HFFc6 (cell line): ENCODE data around the gene GSTT4. TPM values are rescaled to one million over a fixed set of nuclear protein-coding genes. Genes with fewer than 3 reads are reported as not detected.

Source experiments
- DNase-seq: peaks from one replicate; pipeline ENCODE4 v3.0.0-alpha.2; 2018
- H3K27ac Mint-ChIP-seq: 2 replicates; pipeline ENCODE4 v1.8.0; 2020; ENCODE audit warnings: mild to moderate bottlenecking, mixed read lengths
- H3K27me3 Mint-ChIP-seq: 2 replicates; pipeline ENCODE4 v1.8.0; 2021; ENCODE audit warnings: mild to moderate bottlenecking, moderate library complexity, mixed read lengths; ENCODE audit not compliant: insufficient read depth
- H3K36me3 Mint-ChIP-seq: 2 replicates; pipeline ENCODE4 v1.8.0; 2021; ENCODE audit warnings: low read depth, mixed read lengths
- H3K4me1 Mint-ChIP-seq: 2 replicates; pipeline ENCODE4 v1.8.0; 2020; ENCODE audit warnings: low read depth, mixed read lengths
- H3K4me3 Mint-ChIP-seq: 2 replicates; pipeline ENCODE4 v1.8.0; 2020; ENCODE audit warnings: mild to moderate bottlenecking, moderate library complexity, mixed read lengths
- H3K9me3 Mint-ChIP-seq: 2 replicates; pipeline ENCODE4 v1.8.0; 2020; ENCODE audit warnings: mild to moderate bottlenecking, mixed read lengths
- total RNA-seq, 6 experiments: library from RNA; stranded (reverse); fragmentation: NEBNext Ultra II Directional; extraction: Animal tissue kit (Norgen Biotek cat#: 25700); gene quantifications; 2 replicates in 1 of 6; 3 replicates in 5 of 6; pipeline ENCODE4 v1.2.3, GENCODE V29; 2021
- TF ChIP-seq, protein P1 (sequence below): fragments of 200-600 bp; sonication (generic); IDR thresholded peaks from 2 replicates; pipeline ENCODE4 v1.5.0; 2021; ENCODE audit warnings: antibody characterized with exemption, mild to moderate bottlenecking

Gene GSTT4
- total RNA-seq, 6 experiments from 2014 or later, result not detected

- TF ChIP-seq, protein P1, sequence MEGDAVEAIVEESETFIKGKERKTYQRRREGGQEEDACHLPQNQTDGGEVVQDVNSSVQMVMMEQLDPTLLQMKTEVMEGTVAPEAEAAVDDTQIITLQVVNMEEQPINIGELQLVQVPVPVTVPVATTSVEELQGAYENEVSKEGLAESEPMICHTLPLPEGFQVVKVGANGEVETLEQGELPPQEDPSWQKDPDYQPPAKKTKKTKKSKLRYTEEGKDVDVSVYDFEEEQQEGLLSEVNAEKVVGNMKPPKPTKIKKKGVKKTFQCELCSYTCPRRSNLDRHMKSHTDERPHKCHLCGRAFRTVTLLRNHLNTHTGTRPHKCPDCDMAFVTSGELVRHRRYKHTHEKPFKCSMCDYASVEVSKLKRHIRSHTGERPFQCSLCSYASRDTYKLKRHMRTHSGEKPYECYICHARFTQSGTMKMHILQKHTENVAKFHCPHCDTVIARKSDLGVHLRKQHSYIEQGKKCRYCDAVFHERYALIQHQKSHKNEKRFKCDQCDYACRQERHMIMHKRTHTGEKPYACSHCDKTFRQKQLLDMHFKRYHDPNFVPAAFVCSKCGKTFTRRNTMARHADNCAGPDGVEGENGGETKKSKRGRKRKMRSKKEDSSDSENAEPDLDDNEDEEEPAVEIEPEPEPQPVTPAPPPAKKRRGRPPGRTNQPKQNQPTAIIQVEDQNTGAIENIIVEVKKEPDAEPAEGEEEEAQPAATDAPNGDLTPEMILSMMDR, result no peak
- no peak for DNase-seq
- H3K4me1 Mint-ChIP-seq, result no peaks in the 10 kb centered on the region
- no peak overlapping the region for H3K4me3 Mint-ChIP-seq
- no peaks in the 10 kb centered on the region for H3K9me3 Mint-ChIP-seq
- H3K27ac Mint-ChIP-seq, result no peak overlapping the region
- no peaks in the 10 kb centered on the region for H3K27me3 Mint-ChIP-seq
- H3K36me3 Mint-ChIP-seq, result no peaks in the 10 kb centered on the region
These were observed 24.1 kb upstream of the GSTT4 start for GRCh38 chr22:24029304-24029703.

DNA sequence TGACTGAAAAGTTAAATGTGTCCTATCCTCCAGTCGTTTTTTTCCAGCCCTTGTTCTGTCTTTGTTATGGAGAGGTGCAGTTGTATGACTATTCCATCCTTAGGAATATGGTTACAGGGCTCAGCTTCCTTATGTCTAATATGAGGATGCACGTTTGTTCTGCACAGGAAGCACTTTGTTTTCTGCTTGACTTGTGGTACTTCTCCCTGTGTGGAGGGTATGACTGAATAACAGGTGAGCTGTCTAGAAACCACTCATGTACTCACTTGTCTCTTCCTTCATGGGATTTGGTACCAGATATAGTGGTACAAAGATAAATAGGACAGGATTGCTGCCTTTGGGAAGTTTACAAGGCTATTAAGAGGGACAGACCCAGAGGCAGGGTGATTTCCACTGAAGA is 23.3 kb upstream of the GSTT4 start:
- Mint-ChIP-seq H3K27me3 (no peaks in the 10 kb centered on the region), H3K4me1 (peaks cover 1% of the 10 kb centered on the region; the same call in 1 of the 2 replicates), H3K4me3 (no peak overlapping the region), H3K9me3 (no peaks in the 10 kb centered on the region), H3K27ac (no peak overlapping the region), H3K36me3 (no peaks in the 10 kb centered on the region)
- TF ChIP-seq, protein P1, result no peak
- DNase-seq, result no peak

DNA sequence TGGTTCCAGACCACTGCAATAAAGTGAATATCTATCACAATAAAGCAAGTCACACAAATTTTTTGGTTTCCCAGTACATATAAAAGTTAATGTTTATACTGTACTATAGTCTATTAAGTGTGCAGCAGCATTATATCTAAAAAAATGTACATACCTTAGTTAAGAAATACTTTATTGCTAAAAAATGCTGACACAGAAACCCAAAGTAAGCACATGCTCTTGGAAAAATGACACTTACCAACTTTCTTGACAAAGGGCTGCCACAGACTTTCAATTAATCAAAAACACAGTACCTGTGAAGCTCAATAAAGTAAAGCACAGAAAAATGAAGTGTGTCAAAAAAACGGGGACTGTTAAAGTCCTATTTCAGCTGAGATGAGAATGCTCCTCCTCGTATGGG is 22.7 kb upstream of the GSTT4 start:
- peaks cover 7% of the 10 kb centered on the region for H3K4me1 Mint-ChIP-seq
- H3K9me3 Mint-ChIP-seq, result no peaks in the 10 kb centered on the region
- peaks cover 5% of the 10 kb centered on the region; the same call in 1 of the 2 replicates for H3K36me3 Mint-ChIP-seq
- no peak for DNase-seq
- H3K27me3 Mint-ChIP-seq, result no peaks in the 10 kb centered on the region
- no peak overlapping the region for H3K4me3 Mint-ChIP-seq
- TF ChIP-seq, protein P1, result no peak
- no peak overlapping the region for H3K27ac Mint-ChIP-seq

DNA sequence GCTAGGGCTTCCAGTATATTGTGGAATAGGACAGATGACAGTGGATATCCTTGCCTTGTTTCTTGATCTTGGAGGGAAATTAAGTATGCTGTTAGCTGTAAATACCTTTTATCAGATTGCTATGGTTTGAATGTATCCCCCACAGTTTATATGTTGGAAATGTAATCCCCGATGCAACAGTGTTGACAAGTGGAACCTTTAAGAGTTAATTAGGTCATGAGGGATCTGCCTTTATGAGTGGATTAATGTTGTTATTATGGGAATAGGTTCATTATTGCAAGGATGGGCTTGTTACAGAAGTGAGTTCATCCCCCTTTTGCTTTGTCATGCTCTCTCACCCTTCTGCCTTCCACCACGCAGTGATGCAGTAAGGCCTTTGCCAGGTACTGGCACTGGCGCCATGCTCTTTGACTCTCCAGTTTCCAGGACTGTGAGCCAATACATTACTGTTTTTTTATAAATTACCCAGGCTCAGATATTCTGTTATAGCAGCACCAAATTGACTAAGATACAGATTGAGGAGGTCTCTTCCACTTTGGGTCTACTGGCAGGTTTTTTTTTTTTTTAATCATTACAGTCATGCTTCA is 22.2 kb upstream of the GSTT4 start:
- Mint-ChIP-seq H3K9me3 (no peaks in the 10 kb centered on the region), H3K4me3 (no peak overlapping the region), H3K36me3 (peaks cover 8% of the 10 kb centered on the region; the same call in 1 of the 2 replicates), H3K4me1 (peaks cover 11% of the 10 kb centered on the region), H3K27ac (no peak overlapping the region), H3K27me3 (no peaks in the 10 kb centered on the region)
- TF ChIP-seq, protein P1, result no peak
- no peak for DNase-seq

DNA sequence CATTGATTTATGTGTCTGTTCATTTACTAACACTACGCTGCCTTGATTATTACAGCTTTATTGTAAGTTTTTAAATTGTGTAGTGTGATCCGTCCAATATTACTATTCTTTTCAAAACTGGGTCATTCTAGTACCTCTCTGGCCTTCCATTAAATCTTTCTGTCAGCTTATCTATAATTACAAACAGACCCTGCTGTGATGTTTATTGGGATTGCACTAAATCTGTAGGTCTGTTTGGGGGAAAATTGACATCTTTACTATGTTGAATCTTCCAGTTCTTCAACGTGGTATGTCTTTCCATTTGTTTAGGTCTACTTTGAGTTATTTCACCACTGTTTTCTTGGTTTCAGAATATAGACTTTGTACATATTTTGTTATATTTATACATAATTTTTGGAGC is 21.5 kb upstream of the GSTT4 start:
- no peak overlapping the region for H3K4me3 Mint-ChIP-seq
- no peak for DNase-seq
- peaks cover 8% of the 10 kb centered on the region; the same call in 1 of the 2 replicates for H3K36me3 Mint-ChIP-seq
- H3K9me3 Mint-ChIP-seq, result no peaks in the 10 kb centered on the region
- TF ChIP-seq, protein P1, result no peak
- no peaks in the 10 kb centered on the region for H3K27me3 Mint-ChIP-seq
- H3K4me1 Mint-ChIP-seq, result peaks cover 11% of the 10 kb centered on the region
- no peak overlapping the region for H3K27ac Mint-ChIP-seq
